Epithelial cell of proximal tubule (primary cell): ENCODE measurements around the gene ESR1. TPM values are rescaled to one million over a fixed set of nuclear protein-coding genes. Genes with fewer than 3 reads are reported as not detected.
"Not testable (repeated sequence)": the region's sequence is repeated elsewhere in the genome, so short reads cannot be mapped to it uniquely, and the experiment has no call there.

Experiments used
- DNase-seq: peaks from one replicate; pipeline ENCODE4 v3.0.0-alpha.2; 2011; ENCODE audit warnings: low read depth
- H3K4me3 ChIP-seq: 2 replicates; pipeline ENCODE4 v1.5.1; 2011; ENCODE audit warnings: low read depth, mild to moderate bottlenecking, low read length
- CTCF ChIP-seq: conservative IDR thresholded peaks from 2 replicates; pipeline ENCODE4 v1.5.1; 2012; ENCODE audit warnings: low read depth, mild to moderate bottlenecking, low read length
- total RNA-seq: library from RNA; depleted of rRNA; stranded (reverse); fragments of >200 nt; gene quantifications from 2 replicates; pipeline ENCODE4 v1.2.3, GENCODE V29; 2015

The ESR1 gene
- total RNA-seq, 1 donor from 2014 or later = not detected

DNA sequence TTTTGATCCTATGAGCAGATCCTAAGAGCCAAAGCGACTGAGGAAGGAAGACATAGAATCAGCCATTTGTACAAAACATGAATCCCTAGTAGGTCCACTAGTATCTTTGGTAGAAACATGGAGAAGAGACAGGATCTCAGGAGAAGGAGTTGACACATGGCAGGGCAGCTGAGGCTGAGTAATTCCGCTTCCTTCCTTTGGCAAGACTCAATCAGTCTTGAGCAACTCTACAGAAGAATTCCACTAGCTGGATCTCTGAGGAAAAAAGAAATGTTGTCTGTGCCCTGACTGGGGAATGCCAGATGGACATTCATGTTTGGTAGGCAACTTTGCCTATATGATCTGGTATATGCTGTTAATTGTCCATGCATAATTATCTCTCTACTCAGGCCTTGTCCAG, 35.3 kb downstream of the ESR1 start:
- no peak overlapping the region for H3K4me3 ChIP-seq
- TF ChIP-seq CTCF = no peak
- DNase-seq = no peak

GRCh38 chr6:151847064-151847463, 39.6 kb downstream of the ESR1 start:
- DNase-seq = no peak
- TF ChIP-seq CTCF = no peak
- H3K4me3 ChIP-seq = no peak overlapping the region

- TF ChIP-seq CTCF = no peak
- H3K4me3 ChIP-seq = no peak overlapping the region
- no peak for DNase-seq
Measured at GRCh38 chr6:151850479-151851003, 43.1 kb downstream of the ESR1 start.

GRCh38 chr6:151858294-151858693, 50.8 kb downstream of the ESR1 start:
- no peak for DNase-seq
- no peak for TF ChIP-seq CTCF
- no peak overlapping the region for H3K4me3 ChIP-seq

GRCh38 chr6:151862461-151862860, 55.0 kb downstream of the ESR1 start:
- no peak for DNase-seq
- no peak for TF ChIP-seq CTCF
- H3K4me3 ChIP-seq = no peak overlapping the region

DNA sequence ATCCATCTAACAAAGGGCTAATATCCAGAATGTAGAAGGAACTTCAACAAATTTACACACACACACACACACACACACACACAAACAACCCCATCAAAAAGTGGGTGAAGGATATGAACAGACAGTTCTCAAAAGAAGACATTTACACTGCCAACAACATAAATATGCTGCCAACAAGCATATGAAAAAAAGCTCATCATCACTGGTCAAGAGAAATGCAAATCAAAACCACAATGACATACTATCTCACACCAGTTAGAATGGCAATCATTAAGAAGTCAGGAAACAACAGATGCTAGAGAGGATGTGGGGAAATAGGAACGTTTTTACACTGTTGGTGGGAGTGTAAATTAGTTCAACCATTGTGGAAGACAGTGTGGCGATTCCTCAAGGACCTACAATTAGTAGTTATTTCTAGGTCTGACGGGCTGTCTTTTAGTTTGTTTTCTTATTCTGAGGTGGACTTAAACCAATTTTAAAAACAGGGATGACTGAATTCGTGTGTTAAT, 59.9 kb downstream of the ESR1 start:
- DNase-seq, H3K4me3 ChIP-seq: not testable (repeated sequence)

- DNase-seq = no peak
- no peak for TF ChIP-seq CTCF
- H3K4me3 ChIP-seq = no peak overlapping the region
Measured at GRCh38 chr6:151869345-151869744, 61.9 kb downstream of the ESR1 start.

- no peak for TF ChIP-seq CTCF
- DNase-seq = no peak
- H3K4me3 ChIP-seq = no peak overlapping the region
Measured at GRCh38 chr6:151869787-151870186, 62.3 kb downstream of the ESR1 start.
